ENCODE results near the gene SAMD11. TPM values are rescaled to one million over a fixed set of nuclear protein-coding genes. Genes with fewer than 3 reads are reported as not detected.

SAMD11 gene
- total and polyA plus RNA-seq, 4 donors: 0.51 to 4.1 (median 1.3) TPM

- TF ChIP-seq HNF4A (conservative IDR thresholded peaks at IDR 0.05) (no peak), SP1 (IDR thresholded peaks at IDR 0.05) (no peak), TAF1 (conservative IDR thresholded peaks at IDR 0.05) (no peak), FOXA2 (IDR thresholded peaks at IDR 0.05) (no peak), ZBTB33 (IDR thresholded peaks at IDR 0.05) (no peak), ATF3 (IDR thresholded peaks at IDR 0.05) (no peak), RAD21 (IDR thresholded peaks at IDR 0.05) (no peak), NR2F2 (IDR thresholded peaks at IDR 0.05) (no peak), FOXA1 (IDR thresholded peaks at IDR 0.05) (no peak)
Observed at GRCh38 chr1:970973-971730, 47.4 kb downstream of the SAMD11 start (continued).

DNA sequence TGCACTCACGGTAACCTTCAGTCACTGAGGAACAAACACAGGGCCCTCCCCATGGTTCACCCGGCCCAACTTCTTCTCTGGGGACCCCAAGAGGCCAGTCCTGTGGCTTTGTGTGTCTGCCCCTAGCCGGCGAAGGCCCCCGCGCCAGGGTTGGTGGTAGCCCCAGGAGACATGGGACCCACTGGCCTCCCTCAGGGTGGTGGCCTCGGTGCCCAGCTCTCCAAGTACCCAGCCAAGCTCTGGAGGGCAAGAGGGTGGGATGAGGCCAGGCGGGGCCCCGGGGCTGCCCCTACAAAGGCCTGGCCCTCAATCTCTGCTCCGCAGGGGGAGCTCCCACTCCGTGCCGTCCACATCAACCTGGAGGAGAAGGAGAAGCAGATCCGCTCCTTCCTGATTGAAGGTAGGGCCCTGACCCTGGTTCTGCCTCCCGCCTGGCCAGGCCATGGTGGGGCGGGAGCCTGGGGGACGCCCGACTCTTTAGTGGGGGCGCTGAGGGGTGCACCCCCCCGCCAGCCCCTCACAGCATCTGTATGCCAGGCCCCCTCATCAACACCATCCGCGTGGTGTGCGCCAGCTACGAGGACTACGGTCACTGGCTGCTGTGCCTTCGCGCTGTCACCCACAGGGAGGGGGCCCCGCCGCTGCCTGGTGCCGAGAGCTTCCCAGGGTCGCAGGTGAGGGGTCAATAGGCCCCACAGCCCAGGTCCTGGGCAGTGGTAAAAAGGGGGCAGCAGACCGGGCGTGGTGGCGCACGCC lies 48.2 kb downstream of the SAMD11 start:
- no peaks in the 10 kb centered on the region for H3K9me3 ChIP-seq (ENCODE audit: control insufficient read depth in 4 of 4, low read length in 3 of 4)
- no peak for DNase-seq (ENCODE audit: low spot score)
- H3K36me3 ChIP-seq (ENCODE audit: control insufficient read depth in 4 of 4, insufficient read depth in 3 of 4, low read depth in 1 of 4, low read length in 3 of 4): no peaks in the 10 kb centered on the region
- H3K4me3 ChIP-seq (ENCODE audit: low read depth in 1 of 3, low read length in 3 of 3): no peak overlapping the region
- WGBS: 79% methylated on average over 34 of the region's 34 CpGs
- peaks cover 0 to 8% (median 2%) of the 10 kb centered on the region in 4 donors for H3K4me1 ChIP-seq (ENCODE audit: control insufficient read depth in 4 of 4, insufficient read depth in 4 of 4, low read length in 3 of 4)
- TF ChIP-seq FOXA1 (IDR thresholded peaks at IDR 0.05) (no peak), HNF4G (IDR thresholded peaks at IDR 0.05) (no peak), NR2F2 (IDR thresholded peaks at IDR 0.05) (no peak), JUND (IDR thresholded peaks at IDR 0.05) (no peak), REST (IDR thresholded peaks at IDR 0.05) (no peak), YY1 (IDR thresholded peaks at IDR 0.05) (no peak)
- TF ChIP-seq, protein P1, sequence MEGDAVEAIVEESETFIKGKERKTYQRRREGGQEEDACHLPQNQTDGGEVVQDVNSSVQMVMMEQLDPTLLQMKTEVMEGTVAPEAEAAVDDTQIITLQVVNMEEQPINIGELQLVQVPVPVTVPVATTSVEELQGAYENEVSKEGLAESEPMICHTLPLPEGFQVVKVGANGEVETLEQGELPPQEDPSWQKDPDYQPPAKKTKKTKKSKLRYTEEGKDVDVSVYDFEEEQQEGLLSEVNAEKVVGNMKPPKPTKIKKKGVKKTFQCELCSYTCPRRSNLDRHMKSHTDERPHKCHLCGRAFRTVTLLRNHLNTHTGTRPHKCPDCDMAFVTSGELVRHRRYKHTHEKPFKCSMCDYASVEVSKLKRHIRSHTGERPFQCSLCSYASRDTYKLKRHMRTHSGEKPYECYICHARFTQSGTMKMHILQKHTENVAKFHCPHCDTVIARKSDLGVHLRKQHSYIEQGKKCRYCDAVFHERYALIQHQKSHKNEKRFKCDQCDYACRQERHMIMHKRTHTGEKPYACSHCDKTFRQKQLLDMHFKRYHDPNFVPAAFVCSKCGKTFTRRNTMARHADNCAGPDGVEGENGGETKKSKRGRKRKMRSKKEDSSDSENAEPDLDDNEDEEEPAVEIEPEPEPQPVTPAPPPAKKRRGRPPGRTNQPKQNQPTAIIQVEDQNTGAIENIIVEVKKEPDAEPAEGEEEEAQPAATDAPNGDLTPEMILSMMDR (IDR thresholded peaks at IDR 0.05; ENCODE audit: low read depth, low read length, missing input control): no peak
- TF ChIP-seq, protein P2, sequence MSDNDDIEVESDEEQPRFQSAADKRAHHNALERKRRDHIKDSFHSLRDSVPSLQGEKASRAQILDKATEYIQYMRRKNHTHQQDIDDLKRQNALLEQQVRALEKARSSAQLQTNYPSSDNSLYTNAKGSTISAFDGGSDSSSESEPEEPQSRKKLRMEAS (IDR thresholded peaks at IDR 0.05): no peak
- no peak overlapping the region for H3K9ac ChIP-seq (ENCODE audit: low read depth in 1 of 2, low read length in 2 of 2)
- peaks cover 0 to 26% (median 2%) of the 10 kb centered on the region in 4 donors for H3K27me3 ChIP-seq (ENCODE audit: control insufficient read depth in 4 of 4, insufficient read depth in 4 of 4, low read length in 3 of 4)
- H3K27ac ChIP-seq (ENCODE audit: low read depth in 1 of 2, low read length in 2 of 2): no peak overlapping the region
